Cardiac fibroblast (primary cell): Measurements from ENCODE around the gene JDP2.

ENCODE experiments used
- DNase-seq, 2 donors: peaks; one replicate each; pipeline versions ENCODE4 v3.0.0 to v3.0.0-alpha.2; 2010; ENCODE audit warnings: low read depth in 2 of 2
- H3K4me3 ChIP-seq, 2 donors: replicated peaks in 1 of 2; 1 replicate in 1 of 2; 2 replicates in 1 of 2; pipeline ENCODE4 v1.5.1; 2011; ENCODE audit warnings: low read depth in 2 of 2, low read length in 2 of 2, mild to moderate bottlenecking in 2 of 2, moderate library complexity in 1 of 2
- CTCF ChIP-seq: IDR thresholded peaks from one replicate; pipeline ENCODE4 v1.5.1; 2011; ENCODE audit warnings: low read depth, mild to moderate bottlenecking, low read length, inconsistent platforms

JDP2 gene

GRCh38 chr14:75457648-75458165, 29.9 kb downstream of the JDP2 start:
- DNase-seq: no peak
- H3K4me3 ChIP-seq: no peak overlapping the region
- TF ChIP-seq CTCF: no peak

GRCh38 chr14:75458305-75458704, 30.5 kb downstream of the JDP2 start:
- TF ChIP-seq CTCF: no peak
- no peak for DNase-seq
- H3K4me3 ChIP-seq: no peak overlapping the region

DNA sequence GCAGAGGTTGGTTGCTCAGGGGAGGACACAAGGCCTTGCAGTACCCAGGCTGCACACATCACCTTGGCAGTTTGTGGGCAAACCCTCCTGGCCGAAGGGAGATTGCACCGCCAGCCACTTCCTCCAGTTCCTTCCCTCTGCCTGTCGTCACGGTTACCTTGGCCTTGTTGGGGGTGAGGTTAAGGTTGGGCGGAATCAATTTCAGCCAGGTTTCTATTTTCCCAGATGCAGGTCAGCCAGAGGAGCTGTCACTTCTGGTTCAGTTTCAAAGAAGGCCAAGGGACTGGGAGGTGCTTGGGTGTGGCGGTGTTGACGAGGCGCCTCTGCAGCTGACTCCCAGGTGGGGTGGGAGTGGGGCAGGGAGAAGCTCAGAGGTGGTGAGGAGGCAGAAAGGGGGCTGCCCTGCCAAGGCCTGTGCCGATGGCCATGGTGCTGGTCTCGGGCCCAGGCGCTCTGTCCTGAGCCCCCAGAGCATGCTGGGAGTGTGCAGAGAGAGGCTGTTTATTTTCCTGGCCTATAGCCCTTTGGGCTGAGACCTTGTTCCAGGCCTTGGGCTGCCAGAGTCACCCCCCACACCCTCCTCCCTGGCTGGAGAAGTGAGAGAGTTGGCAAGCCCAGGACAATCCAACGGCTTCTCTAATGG, 31.4 kb downstream of the JDP2 start:
- DNase-seq: no peak
- no peak overlapping the region for H3K4me3 ChIP-seq
- TF ChIP-seq CTCF: no peak

- no peak for TF ChIP-seq CTCF
- no peak overlapping the region for H3K4me3 ChIP-seq
- no peak for DNase-seq
These were observed 32.0 kb downstream of the JDP2 start for GRCh38 chr14:75459791-75460190.

DNA sequence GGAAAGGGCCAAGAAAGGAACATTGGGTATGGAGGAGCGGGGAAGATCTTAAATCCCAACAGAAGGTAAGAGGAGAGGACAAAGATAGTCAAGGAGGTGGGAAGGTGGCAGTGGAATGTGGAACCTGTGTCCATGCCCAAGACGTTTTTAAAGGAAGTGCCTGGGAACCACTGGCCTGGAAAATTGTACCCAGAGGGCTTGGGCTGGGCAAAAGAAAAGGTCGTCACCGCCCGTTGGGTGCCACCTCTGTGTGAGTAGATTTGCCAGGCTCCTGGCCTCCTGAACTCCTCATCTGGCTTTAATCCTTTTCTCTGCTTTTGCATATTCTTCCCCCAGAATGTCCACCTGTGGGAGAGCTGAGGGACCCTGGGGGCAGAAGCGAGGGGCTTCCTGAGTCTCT, 32.6 kb downstream of the JDP2 start:
- no peak for TF ChIP-seq CTCF

GRCh38 chr14:75461303-75461702, 33.5 kb downstream of the JDP2 start:
- no peak overlapping the region for H3K4me3 ChIP-seq
- no peak for TF ChIP-seq CTCF
- no peak for DNase-seq

More for the DNA sequence above, 32.6 kb downstream of the JDP2 start:
- H3K4me3 ChIP-seq: no peak overlapping the region
- no peak for DNase-seq
